ENCODE measurements around the gene ZDHHC6. TPM values are rescaled to one million over a fixed set of nuclear protein-coding genes. Genes with fewer than 3 reads are reported as not detected.

Gene ZDHHC6
- total and polyA plus RNA-seq, 10 of the 15 experiments (the other 5 are each of a cell fraction or from before 2014, with no cell fraction given): 23.8 to 59.4 (median 35.6) TPM

DNA sequence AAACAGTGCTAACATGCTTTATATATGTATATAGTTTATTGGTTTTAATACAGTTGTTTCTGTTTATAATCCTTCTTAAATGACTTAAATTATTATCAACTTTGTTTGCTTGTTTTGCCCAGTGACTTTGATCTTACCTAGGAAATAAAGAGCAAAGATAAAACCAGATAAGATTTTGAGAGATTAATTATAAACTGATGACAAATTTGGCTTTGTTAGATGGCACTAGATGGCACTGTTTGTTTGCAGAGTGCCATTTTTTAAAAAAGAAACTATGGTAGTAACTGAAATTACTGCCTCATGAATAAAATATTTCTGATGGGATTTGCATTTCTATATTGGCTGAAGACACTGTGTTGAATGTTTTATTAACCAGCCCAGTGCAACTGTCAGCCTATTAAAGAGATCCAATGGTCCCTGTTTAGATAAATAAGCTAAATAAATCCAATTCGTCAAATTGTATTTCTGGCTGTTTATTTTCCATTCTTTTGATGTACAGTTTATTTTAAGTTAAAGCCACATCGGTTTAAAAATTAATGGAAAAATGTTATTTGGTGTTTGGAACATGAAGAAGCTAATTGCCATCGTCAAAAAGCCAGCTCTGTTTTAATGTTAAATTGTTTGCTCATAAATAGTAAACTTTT lies 29.0 kb upstream of the ZDHHC6 start:
- Histone ChIP-seq H3K4me2 (ENCODE audit: control insufficient read depth, insufficient read depth) (no peak overlapping the region), H3K9me3 (replicated peaks; ENCODE audit: control insufficient read depth, insufficient read depth, low read length) (no peaks in the 10 kb centered on the region), H3K36me3 (ENCODE audit: control insufficient read depth in 2 of 2, insufficient read depth in 2 of 2, low read length in 1 of 2) (peaks cover 0 to 3% of the 10 kb centered on the region in 2 experiments; a peak in 1 of 4 replicates), H3K9ac (ENCODE audit: control insufficient read depth, insufficient read depth, low read length) (no peak overlapping the region), H4K20me1 (ENCODE audit: control insufficient read depth, insufficient read depth) (no peaks in the 10 kb centered on the region), H3K27ac (ENCODE audit: control insufficient read depth, insufficient read depth) (no peak overlapping the region), H2AFZ (ENCODE audit: control insufficient read depth, low read depth, low read length) (no peak overlapping the region), H3K4me3 (no peak overlapping the region), H3K4me1 (ENCODE audit: control insufficient read depth, insufficient read depth, low read length) (no peaks in the 10 kb centered on the region), H3K27me3 (replicated peaks in 1 of 2; ENCODE audit: control insufficient read depth in 2 of 2, insufficient read depth in 2 of 2, low read length in 1 of 2) (no peaks in the 10 kb centered on the region), H3K79me2 (ENCODE audit: control insufficient read depth, insufficient read depth, low read length) (no peaks in the 10 kb centered on the region; the same call in 1 of the 2 replicates)
- no peak for ATAC-seq
- in situ Hi-C loops (cut with MboI) (loop anchor here (10.0 kb wide), 1 partner anchor 909 kb away; no protein-coding TSS in a partner anchor), intact Hi-C loops (cut with micrococcal nuclease; ENCODE audit: unreplicated experiment) (loop anchor here (5.0 to 10.0 kb wide), 3 partner anchors 912 to 1087 kb away; no protein-coding TSS in a partner anchor)
- 84% methylated on average over 3 of the region's 3 CpGs for WGBS (ENCODE audit: insufficient coverage, insufficient replicate concordance, low lambda C conversion rate, missing lambda C conversion rate)
- ChIA-PET RAD21 (ENCODE audit: unreplicated experiment) (interaction anchor here (0.9 to 1.6 kb wide), 3 partner anchors 60 to 909 kb away, joined by 3 to 6 read pairs (median 4); no protein-coding TSS in a partner anchor), POLR2A (no interaction called here), CTCF (interaction anchor here (0.7 to 3.3 kb wide), 15 partner anchors 9 to 1088 kb away, joined by 3 to 14 read pairs (median 5); partner anchors contain the start of genes VTI1A and ZDHHC6), SMC1A (ENCODE audit: uncharacterized antibody, unreplicated experiment) (interaction anchor here (0.6 to 1.7 kb wide), 12 partner anchors 9 to 908 kb away, joined by 3 to 7 read pairs (median 3); no protein-coding TSS in a partner anchor)
- peak; percentile 38 for FAIRE-seq
- DNase-seq (ENCODE audit: low read depth, low spot score): no peak
- no TSS peak for BruUV-seq (replicated peaks)
- TF ChIP-seq SUZ12 (IDR thresholded peaks at IDR 0.05; ENCODE audit: unreplicated experiment): no peak
- TF ChIP-seq PRDM15 (CRISPR knock-in tag; IDR thresholded peaks at IDR 0.05): no peak
- no peak for TF ChIP-seq RUNX3 (IDR thresholded peaks at IDR 0.05; ENCODE audit: low read length)
- TF ChIP-seq HDGF (IDR thresholded peaks at IDR 0.05): no peak
- no peak for TF ChIP-seq IRF4 (IDR thresholded peaks at IDR 0.05; ENCODE audit: low read depth, low read length)
- no peak for TF ChIP-seq ZNF274 (IDR thresholded peaks at IDR 0.05; ENCODE audit: insufficient read depth, insufficient read length)
- TF ChIP-seq BCL11A (IDR thresholded peaks at IDR 0.05; ENCODE audit: low read depth, low read length): no peak
- no peak for TF ChIP-seq ZBTB11 (CRISPR knock-in tag; IDR thresholded peaks at IDR 0.05)
- no peak for TF ChIP-seq MYB (IDR thresholded peaks at IDR 0.05; ENCODE audit: borderline replicate concordance, low read depth, low read length)
- TF ChIP-seq BACH1 (IDR thresholded peaks at IDR 0.05; ENCODE audit: borderline replicate concordance): no peak
- peak; percentile 40; the same call in 1 of the 2 replicates for TF ChIP-seq SMC3 (IDR thresholded peaks at IDR 0.05; ENCODE audit: borderline replicate concordance, low read length)
- TF ChIP-seq RELA (IDR thresholded peaks at IDR 0.05; ENCODE audit: borderline replicate concordance, partially characterized antibody): no peak
- no peak for TF ChIP-seq EED (IDR thresholded peaks at IDR 0.05; ENCODE audit: low read depth)
- TF ChIP-seq CTCF (IDR thresholded peaks at IDR 0.05 in 2 of 3, conservative IDR thresholded peaks at IDR 0.05 in 1 of 3; ENCODE audit: control insufficient read depth in 2 of 3, extremely low read depth in 1 of 3, insufficient read depth in 1 of 3, low read depth in 3 of 3, low read length in 3 of 3): peak; percentile 19 to 58 (median 37); a peak in 3 of 6 replicates
